HCT116 (cell line): ENCODE measurements around the gene THSD7A. TPM values are rescaled to one million over a fixed set of nuclear protein-coding genes. Genes with fewer than 3 reads are reported as not detected.

Experiments used
- ATAC-seq: fragments of 200-7000 bp; cut with Tn5 transposase; 2 replicates; pipeline ENCODE4 v1.9.1; 2020; ENCODE audit warnings: mild to moderate bottlenecking, moderate library complexity
- BruUV-seq: library from RNA; stranded (reverse); fragments of 400-500 nt; replicated peaks from 2 replicates; lab custom pipeline; 2021; lab: Mats Ljungman, UMichigan
- CTCF ChIA-PET: fragments of 300-600 bp; sonication (Branson Sonifier 250); formaldehyde crosslinking; loops from one replicate; lab custom pipeline; 2021; ENCODE audit warnings: antibody characterized with exemption; lab: Charles Lee
- POLR2A ChIA-PET: fragments of 300-600, 350-600 bp; sonication (Branson Sonifier 250); formaldehyde crosslinking; loops from one replicate; lab custom pipeline; 2021; ENCODE audit warnings: antibody characterized with exemption; lab: Charles Lee
- RAD21 ChIA-PET, 2 experiments: fragments of 300-600 bp; sonication (Branson Sonifier 250); formaldehyde crosslinking; loops; one replicate each; lab custom pipeline; 2023; ENCODE audit warnings: low total read pairs in 2 of 2; ENCODE audit not compliant: uncharacterized antibody in 2 of 2, unreplicated experiment in 2 of 2, low non-redundant PET in 1 of 2; lab: Charles Lee
- DNase-seq: peaks from one replicate; pipeline ENCODE4 v3.0.0-alpha.2; 2010; ENCODE audit warnings: low read depth, low spot score
- H2AFZ ChIP-seq: fragments of 200-600 bp; shearing (Covaris generic), sonication (generic); 2 replicates; pipeline ENCODE4 v1.6.1; 2017; ENCODE audit warnings: low read depth, mixed run types, mixed read lengths, antibody characterized with exemption, low read length; ENCODE audit not compliant: poor library complexity, severe bottlenecking
- H3K27ac ChIP-seq: 2 replicates; pipeline ENCODE4 v1.5.1; 2012; ENCODE audit warnings: low read depth, low read length
- H3K27me3 ChIP-seq: fragments of 200-600 bp; sonication (generic); 2 replicates; pipeline ENCODE4 v1.6.1; 2016; ENCODE audit warnings: mixed run types, low read length, mixed read lengths; ENCODE audit not compliant: insufficient read depth
- H3K36me3 ChIP-seq, 2 experiments: fragments of 200-500 bp in 1 of 2; fragments of 200-600 bp in 1 of 2; sonication (Bioruptor generic) in 1 of 2; sonication (generic) in 1 of 2; 2 replicates each; pipeline versions ENCODE4 v1.5.1 to v1.6.1; 2014 to 2016; ENCODE audit warnings: low read length in 2 of 2, inconsistent platforms in 1 of 2, mixed read lengths in 1 of 2, mixed run types in 1 of 2; ENCODE audit not compliant: insufficient read depth in 2 of 2, control insufficient read depth in 1 of 2
- H3K4me1 ChIP-seq, 2 experiments: fragments of 200-600 bp in 1 of 2; sonication (generic) in 1 of 2; 2 replicates each; pipeline versions ENCODE4 v1.5.1 to v1.6.1; 2012 to 2017; ENCODE audit warnings: low read length in 2 of 2, inconsistent platforms in 1 of 2, mild to moderate bottlenecking in 1 of 2, mixed read lengths in 1 of 2, mixed run types in 1 of 2, moderate library complexity in 1 of 2; ENCODE audit not compliant: insufficient read depth in 2 of 2, control insufficient read depth in 1 of 2
- H3K4me2 ChIP-seq: fragments of 200-600 bp; sonication (generic); 2 replicates; pipeline ENCODE4 v1.6.1; 2017; ENCODE audit warnings: mixed run types, low read length, mixed read lengths
- H3K4me3 ChIP-seq, 2 experiments: fragments of 200-600 bp in 1 of 2; sonication (generic) in 1 of 2; replicated peaks in 1 of 2; 2 replicates each; pipeline ENCODE4 v1.5.1; 2011 to 2016; ENCODE audit warnings: low read length in 2 of 2, control low read depth in 1 of 2, low read depth in 1 of 2, mild to moderate bottlenecking in 1 of 2, mixed read lengths in 1 of 2, mixed run types in 1 of 2
- H3K79me2 ChIP-seq: fragments of 200-600 bp; sonication (generic); 2 replicates; pipeline ENCODE4 v1.6.1; 2017; ENCODE audit warnings: mild to moderate bottlenecking, mixed run types, low read length, moderate library complexity, mixed read lengths; ENCODE audit not compliant: insufficient read depth
- H3K9ac ChIP-seq: fragments of 200-600 bp; sonication (generic); 2 replicates; pipeline ENCODE4 v1.6.1; 2016; ENCODE audit warnings: low read length, mixed read lengths
- H3K9me2 ChIP-seq: fragments of 200-600 bp; sonication (generic), shearing (Covaris generic); 2 replicates; pipeline ENCODE4 v1.6.1; 2017; ENCODE audit warnings: mixed run types, mild to moderate bottlenecking, moderate library complexity; ENCODE audit not compliant: insufficient read depth
- H3K9me3 ChIP-seq, 2 experiments: fragments of 200-500 bp in 1 of 2; fragments of 200-600 bp in 1 of 2; sonication (Bioruptor generic) in 1 of 2; sonication (generic) in 1 of 2; 2 replicates each; pipeline ENCODE4 v1.6.1; 2014 to 2017; ENCODE audit warnings: low read length in 2 of 2, mixed read lengths in 2 of 2, inconsistent platforms in 1 of 2, low read depth in 1 of 2, mild to moderate bottlenecking in 1 of 2, mixed run types in 1 of 2, moderate library complexity in 1 of 2; ENCODE audit not compliant: control insufficient read depth in 1 of 2, insufficient read depth in 1 of 2
- H4K20me1 ChIP-seq: fragments of 200-600 bp; sonication (generic), shearing (Covaris generic); 2 replicates; pipeline ENCODE4 v1.6.1; 2017; ENCODE audit warnings: mixed run types, mild to moderate bottlenecking, moderate library complexity; ENCODE audit not compliant: insufficient read depth
- CTCF ChIP-seq, 3 experiments: fragments of 200-600 bp in 1 of 3; sonication (generic) in 1 of 3; IDR thresholded peaks in 2 of 3; conservative IDR thresholded peaks in 1 of 3; 2 replicates each; pipeline ENCODE4 v1.5.1; 2012 to 2017; ENCODE audit warnings: low read depth in 2 of 3, low read length in 2 of 3, antibody characterized with exemption in 1 of 3, borderline replicate concordance in 1 of 3, control low read depth in 1 of 3, mild to moderate bottlenecking in 1 of 3, mixed read lengths in 1 of 3, mixed run types in 1 of 3, moderate library complexity in 1 of 3; ENCODE audit not compliant: insufficient read depth in 1 of 3
- EZH2phosphoT487 ChIP-seq: fragments of 200-600 bp; IDR thresholded peaks from 2 replicates; pipeline ENCODE4 v1.6.1; 2018; ENCODE audit warnings: antibody characterized with exemption, borderline replicate concordance
- JUND ChIP-seq: IDR thresholded peaks from 2 replicates; pipeline ENCODE4 v1.6.1; 2012
- SIN3A ChIP-seq: IDR thresholded peaks from 2 replicates; pipeline ENCODE4 v1.6.1; 2012; ENCODE audit warnings: low read depth
- TCF7L2 ChIP-seq: IDR thresholded peaks from 2 replicates; pipeline ENCODE4 v1.7.0; 2011; ENCODE audit warnings: borderline replicate concordance, inconsistent platforms; ENCODE audit not compliant: insufficient read depth, insufficient read length; ENCODE audit errors: extremely low read depth
- YY1 ChIP-seq: IDR thresholded peaks from 2 replicates; pipeline ENCODE4 v1.6.1; 2011; ENCODE audit warnings: low read length, low read depth, moderate library complexity, mild to moderate bottlenecking; ENCODE audit not compliant: insufficient replicate concordance; ENCODE audit errors: extremely low read depth
- ZBTB33 ChIP-seq: IDR thresholded peaks from 2 replicates; pipeline ENCODE4 v1.6.1; 2011; ENCODE audit warnings: mild to moderate bottlenecking, low read length, moderate library complexity; ENCODE audit not compliant: insufficient replicate concordance; ENCODE audit errors: extremely low read depth
- intact Hi-C: fragments of 100-400 bp; cut with micrococcal nuclease; formaldehyde crosslinking; loops from 2 replicates; pipeline ENCODE4 v1.10.0; 2022
- total RNA-seq: library from RNA; stranded (reverse); gene quantifications from one replicate; pipeline ENCODE4 v1.2.1, GENCODE V29; 2021; ENCODE audit not compliant: unreplicated experiment

Gene THSD7A
- total RNA-seq, 1 experiment from 2014 or later, result 0.05 TPM

GRCh38 chr7:11552676-11553296 is 279.2 kb downstream of the THSD7A start:
- no peaks in the 10 kb centered on the region for H3K9me3 ChIP-seq
- no peak overlapping the region for H2AFZ ChIP-seq
- H3K36me3 ChIP-seq, result no peaks in the 10 kb centered on the region
- no peaks in the 10 kb centered on the region for H3K79me2 ChIP-seq
- ChIA-PET POLR2A (no interaction called here), RAD21 (no interaction called here), CTCF (no interaction called here)
- intact Hi-C loops, result no loop called here
- BruUV-seq, result no TSS peak
- DNase-seq (no peak), ATAC-seq (no peak)
- no peak overlapping the region for H3K4me2 ChIP-seq
- peaks cover 0 to 4% of the 10 kb centered on the region in 2 experiments; a peak in 1 of 4 replicates for H3K4me1 ChIP-seq
- no peaks in the 10 kb centered on the region for H3K27me3 ChIP-seq
- TF ChIP-seq EZH2phosphoT487, result no peak
- no peak for TF ChIP-seq ZBTB33
- no peak for TF ChIP-seq CTCF (IDR thresholded peaks at IDR 0.05 in 2 of 3, conservative IDR thresholded peaks at IDR 0.05 in 1 of 3; ENCODE audit: borderline replicate concordance in 1 of 3, insufficient read depth in 1 of 3, low read depth in 2 of 3, low read length in 2 of 3)
- TF ChIP-seq YY1, result no peak
- no peak for TF ChIP-seq JUND
- no peak for TF ChIP-seq SIN3A
- TF ChIP-seq TCF7L2, result no peak
- no peak overlapping the region for H3K27ac ChIP-seq
- H3K4me3 ChIP-seq, result no peak overlapping the region
- no peak overlapping the region for H3K9ac ChIP-seq
- H4K20me1 ChIP-seq, result no peaks in the 10 kb centered on the region
- no peaks in the 10 kb centered on the region for H3K9me2 ChIP-seq
